HG03064 (cell line): ENCODE results near the gene SLC25A21.
"Not testable (repeated sequence)": the region's sequence is repeated elsewhere in the genome, so short reads cannot be mapped to it uniquely, and the experiment has no call there.

ENCODE experiments used
- ATAC-seq: cut with Tn5 transposase; IDR thresholded peaks from one replicate; pipeline ENCODE4 v1.9.1; 2021; ENCODE audit warnings: low read depth; ENCODE audit not compliant: unreplicated experiment

The SLC25A21 gene

DNA sequence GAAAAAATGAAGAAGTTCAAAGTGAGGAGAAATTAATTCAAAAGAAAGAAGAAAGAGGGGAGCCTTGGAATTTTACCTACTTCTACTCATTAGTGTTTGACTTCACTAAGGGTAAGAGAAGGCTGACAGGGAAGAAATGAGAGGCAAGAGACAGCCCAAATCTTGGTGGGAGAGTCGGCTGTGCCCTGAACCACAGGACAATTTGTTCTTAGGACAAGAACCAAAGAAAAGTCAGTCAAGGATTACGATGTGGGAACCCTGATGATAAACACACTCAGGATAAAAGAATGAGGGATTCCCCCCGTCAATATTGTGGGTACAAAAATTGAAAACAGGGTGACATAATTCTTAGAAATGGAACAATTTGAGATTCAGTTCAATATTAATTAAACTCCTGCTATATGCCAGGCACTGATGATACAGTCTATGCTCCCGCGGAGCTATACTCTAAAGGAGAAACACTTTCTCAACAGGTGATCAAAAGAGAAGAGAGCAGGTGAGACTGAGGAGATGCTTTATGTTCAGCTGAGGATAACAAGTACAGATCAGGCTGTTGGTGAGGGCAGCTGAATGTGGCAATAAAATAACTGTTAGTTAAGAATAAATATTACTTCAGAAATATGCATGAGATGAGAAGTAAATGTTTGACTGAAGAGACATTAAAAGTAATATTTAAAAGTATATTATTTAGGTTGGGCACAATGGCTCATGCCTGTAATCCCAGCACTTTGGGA, 175.4 kb downstream of the SLC25A21 start:
- no peak for ATAC-seq

DNA sequence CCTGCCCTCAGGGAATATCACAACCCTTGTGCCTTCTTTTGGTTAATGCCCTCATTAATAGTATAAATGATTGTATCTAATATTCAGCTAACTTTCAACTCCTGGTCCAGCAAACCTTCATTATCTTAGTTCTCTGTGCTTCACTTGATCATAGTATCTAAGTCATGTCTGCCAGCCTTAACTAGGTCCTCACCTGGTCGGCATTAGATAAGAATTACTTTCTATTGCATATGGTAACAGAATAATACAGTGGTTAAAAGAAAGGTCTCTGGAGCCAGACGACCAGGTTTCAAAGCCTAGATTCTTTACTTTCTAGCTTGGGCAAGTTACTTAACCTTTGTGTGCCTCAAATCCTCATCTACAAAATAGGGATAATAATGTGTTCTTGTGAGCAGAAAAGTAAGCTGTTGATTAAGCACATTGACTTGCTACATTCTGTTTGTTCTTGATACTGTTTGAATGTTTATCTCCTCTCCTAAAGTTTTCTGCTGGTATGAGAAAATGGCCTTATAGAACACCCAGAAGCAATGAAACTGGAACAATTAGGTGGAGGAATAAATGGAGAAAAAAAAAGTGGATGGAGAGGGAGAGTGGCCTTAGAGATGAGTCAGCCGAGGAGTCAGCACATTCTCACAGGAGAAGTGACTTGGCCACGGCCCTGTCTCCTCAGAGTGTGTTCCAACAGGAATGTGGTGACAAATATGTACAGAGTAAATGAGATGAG, 176.1 kb downstream of the SLC25A21 start:
- no peak for ATAC-seq

DNA sequence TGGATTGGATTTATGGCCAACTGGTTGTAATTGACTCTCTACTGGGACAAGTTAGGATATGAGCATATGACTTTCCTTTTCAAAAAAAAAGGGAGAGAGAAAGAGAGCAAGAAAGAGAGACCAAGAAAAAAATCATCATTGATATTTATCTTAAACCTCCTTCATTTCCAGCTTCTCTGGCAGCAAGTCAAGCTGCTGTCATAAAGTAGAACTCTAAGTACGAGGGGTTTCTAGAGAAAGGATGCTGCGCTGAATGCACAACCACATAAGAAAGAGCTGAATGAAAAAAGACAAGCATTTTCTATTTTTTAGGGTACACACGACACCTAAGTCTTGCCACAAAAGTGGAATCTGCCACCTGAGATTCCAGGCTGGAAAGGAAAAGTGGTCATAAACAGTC, 182.6 kb downstream of the SLC25A21 start:
- ATAC-seq: no peak

DNA sequence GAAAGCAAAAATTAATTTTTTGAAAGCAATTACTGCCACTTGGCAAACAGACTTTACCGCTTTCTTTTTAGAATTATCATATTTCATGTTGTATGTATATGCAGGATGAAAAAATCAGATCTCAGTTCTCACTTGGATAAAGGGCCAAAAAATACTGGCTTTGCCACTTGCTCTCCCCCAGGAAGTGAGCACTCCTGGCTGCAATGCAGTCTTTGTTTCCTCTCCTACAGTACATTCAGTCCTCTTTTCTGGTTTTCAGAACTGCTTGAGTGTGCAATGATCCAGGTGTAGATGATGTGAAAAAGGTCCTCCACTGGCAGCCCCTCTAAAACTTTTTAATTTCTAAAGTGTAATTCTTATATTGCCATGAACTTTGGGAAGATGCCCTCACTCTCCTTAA, 183.4 kb downstream of the SLC25A21 start:
- ATAC-seq: no peak

DNA sequence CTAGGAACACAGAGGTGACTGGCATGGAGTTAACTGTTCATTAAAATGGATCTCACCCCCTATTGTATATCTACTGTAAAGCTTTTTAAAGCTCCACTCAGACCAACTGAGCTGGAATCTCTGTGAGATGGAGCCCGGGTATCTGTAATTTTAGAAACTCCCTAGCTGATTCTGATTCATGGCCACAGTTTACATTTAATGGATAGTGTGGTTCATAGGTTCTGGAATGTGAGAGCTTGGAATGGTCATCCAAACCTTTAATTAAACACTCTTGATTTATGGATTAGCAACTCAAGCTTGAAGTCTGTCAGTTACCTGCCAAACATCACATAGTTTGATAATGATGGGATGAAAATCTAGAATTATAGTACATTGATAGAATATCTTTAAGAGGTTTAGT, 183.8 kb downstream of the SLC25A21 start:
- no peak for ATAC-seq

DNA sequence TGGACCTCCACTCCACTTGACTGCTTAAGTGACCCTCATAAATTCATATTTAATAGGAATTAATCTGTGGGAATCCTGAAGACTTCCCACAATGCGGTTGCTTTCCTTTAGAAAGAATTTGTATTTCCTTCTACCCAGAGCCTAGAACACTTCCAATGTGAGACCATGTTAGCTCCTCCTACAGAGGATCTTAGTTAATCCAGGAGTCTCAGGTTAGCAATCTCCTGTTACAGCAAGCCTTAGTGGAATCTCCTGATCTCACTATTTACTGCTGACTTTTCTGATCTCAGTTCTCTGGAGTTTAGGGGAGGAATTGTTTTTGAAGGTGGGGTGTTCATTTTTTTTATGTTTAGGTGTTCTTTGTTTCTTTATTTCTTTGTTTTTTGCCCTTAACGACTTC, 186.0 kb downstream of the SLC25A21 start:
- ATAC-seq: no peak

DNA sequence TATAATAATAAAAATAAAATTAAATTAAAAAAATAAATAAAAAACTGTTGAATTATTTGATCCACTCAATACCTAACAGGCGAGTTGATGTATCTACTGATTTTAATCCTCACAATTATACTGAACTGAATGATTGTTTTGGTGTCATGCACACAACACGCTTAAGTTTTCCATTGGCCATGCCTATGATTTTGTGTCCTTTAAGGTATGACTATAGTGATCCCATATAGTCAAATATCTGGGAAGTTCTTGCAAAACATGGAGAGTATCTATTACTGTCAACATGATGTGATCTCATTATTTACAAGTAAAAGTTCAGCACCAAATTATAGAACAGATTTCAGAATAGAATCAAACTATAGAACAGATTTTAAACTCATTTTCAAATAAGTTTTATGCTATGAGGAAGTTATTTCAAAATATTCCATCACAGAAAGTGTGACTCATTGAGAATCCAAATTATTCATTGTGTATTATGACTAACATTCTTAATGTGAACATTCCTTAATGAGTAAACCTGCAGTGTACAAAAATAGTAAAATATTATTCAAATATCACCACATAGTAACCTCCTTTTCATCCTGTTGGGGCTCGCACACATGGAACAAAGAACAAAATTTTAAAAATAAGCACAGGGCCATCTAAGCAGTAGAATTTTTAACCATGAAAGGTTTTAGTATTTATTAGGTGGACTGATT, 190.4 kb downstream of the SLC25A21 start:
- no peak for ATAC-seq

DNA sequence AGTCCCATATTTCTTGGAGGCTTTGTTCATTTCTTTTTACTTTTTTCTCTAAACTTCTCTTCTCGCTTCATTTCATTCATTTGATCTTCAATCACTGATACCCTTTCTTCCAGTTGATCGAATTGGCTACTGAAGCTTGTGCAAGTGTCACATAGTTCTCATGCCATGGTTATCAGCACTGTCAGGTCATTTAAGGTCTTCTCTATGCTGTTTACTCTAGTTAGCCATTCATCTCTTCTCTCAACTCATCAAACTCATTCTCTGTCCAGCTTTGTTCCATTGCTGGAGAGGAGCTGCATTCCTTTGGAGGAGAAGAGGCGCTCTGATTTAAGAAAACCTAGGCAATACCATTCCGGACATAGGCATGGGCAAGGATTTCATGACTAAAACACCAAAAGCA, 192.0 kb downstream of the SLC25A21 start:
- ATAC-seq: not testable (repeated sequence)

DNA sequence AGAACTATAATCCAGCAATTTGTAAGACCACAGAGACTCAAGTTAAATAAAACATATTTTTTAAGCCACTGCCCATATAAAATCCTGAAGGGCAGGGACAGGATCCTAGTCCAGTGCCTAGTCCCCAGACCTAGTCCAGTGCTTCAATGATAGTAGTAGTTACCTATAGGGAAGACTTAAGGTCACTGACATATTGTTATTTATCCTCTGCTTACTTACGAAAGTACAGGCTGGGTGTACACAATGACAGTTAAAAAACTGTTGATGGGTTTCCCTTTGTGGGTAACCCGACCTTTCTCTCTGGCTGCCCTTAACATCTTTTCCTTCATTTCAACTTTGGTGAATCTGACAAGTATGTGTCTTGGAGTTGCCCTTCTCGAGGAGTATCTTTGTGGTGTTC, 192.5 kb downstream of the SLC25A21 start:
- no peak for ATAC-seq

DNA sequence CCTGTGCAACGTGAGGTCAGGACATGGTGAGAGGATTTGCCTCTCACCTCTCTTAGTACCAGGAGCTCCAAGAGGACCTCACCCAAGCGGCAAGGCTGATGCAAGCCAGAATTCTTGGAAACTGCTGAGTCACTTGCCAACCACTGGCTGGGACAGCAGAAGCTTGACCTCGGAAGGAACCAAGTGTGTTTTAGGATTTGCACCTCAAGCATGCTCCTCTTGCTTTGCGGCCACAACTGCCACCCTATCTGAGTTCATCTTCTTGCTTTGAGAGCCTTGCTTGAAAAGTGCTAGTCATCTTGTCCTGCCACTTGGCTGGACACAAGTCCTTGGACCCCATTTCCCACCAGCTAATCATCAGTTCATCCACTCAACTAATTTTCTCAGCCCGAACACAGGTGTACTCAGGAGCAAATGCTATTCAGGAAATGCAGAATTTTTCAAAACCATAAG, 195.8 kb downstream of the SLC25A21 start:
- ATAC-seq: no peak

DNA sequence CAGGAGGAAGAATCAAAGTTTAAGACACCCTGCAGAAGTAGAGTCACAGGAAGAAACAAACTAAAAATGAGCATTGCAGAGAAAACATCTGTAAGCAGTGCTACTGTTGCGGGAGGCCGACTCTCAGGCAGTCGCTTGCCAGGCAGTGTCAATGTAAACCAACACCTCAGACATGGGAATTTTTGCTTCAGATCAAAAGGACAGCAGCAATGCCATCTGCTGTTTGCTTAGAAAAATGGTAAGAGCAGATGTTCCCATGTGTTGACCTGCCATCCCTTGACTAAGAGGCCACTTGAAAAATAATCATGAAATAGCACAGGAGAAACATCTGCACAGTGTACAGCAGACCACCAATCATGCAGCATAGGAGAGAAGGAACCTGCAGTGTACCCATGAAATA, 196.6 kb downstream of the SLC25A21 start:
- ATAC-seq: no peak

DNA sequence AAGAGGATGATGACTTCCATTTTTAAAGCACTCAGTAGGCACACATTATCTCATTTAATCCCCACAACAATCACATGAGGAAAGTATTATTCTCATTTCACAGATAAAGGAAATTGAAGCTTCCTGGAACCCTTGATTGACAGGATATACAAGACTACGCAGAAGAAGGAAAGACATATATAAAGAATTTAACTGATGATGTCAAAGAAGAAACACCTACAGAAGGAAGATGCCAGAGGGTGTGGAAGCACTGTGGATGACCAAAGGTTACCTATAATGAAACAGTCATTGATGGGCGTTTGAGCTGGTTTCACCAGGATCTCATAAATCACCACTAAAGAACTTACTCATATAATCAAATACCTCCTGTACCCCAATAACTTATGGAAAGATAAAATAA, 197.4 kb downstream of the SLC25A21 start:
- no peak for ATAC-seq

DNA sequence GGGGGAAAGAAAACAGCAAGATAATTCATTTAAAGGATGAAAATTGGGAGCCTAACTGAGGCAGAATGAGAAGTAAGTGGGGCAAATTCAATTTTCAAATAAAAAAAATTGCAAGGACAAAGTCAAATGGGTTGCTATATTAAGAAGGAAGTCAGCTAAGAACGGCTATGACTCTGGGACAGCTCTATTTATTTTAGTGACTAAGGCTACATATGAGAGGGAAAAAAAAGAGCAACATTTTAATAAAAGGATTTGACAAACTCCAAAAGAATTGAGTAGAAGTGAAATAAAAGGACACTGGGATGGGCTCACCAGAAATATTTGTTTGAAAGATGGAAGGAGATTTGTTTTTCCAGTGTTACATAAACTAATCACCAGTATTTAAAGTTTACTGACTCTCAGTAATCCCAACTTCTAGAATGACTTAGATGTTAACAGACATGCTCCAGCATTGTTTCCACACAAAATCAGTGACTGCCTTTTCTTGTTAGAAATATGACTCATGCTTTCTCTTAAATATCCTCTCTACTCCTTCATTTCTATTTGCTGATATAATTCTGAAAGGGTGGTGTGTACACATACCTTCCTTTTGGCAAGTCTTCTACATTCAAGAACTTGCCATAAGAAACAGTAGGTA, 198.5 kb downstream of the SLC25A21 start:
- ATAC-seq: no peak

DNA sequence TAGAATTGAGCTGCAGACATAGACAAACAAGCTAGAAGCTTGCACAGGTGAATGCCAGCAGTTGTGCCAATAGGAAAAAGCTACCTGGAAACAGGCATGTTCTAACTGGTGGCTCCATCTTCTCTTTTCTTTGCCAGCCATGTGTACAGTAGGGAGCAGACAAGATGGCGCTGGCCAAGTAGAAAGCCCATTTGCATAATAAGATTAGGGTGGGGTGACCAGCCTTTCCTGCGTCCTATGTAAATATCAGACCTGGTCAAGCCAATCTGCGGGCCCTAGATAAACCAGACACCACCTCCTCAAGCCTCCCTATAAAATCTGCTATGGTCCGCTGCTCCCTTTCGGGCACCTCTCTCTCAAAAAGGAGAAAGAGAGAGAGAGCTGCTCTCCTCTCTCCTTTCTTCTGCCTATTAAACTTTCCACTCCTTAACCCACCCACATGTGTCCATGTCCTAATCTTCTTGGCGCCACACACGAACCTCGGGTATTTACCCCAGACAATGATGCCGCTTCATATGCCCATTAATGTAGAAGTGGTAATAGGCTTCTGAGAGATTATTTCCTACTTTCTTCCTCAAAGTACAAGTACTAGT, 201.0 kb downstream of the SLC25A21 start:
- no peak for ATAC-seq

DNA sequence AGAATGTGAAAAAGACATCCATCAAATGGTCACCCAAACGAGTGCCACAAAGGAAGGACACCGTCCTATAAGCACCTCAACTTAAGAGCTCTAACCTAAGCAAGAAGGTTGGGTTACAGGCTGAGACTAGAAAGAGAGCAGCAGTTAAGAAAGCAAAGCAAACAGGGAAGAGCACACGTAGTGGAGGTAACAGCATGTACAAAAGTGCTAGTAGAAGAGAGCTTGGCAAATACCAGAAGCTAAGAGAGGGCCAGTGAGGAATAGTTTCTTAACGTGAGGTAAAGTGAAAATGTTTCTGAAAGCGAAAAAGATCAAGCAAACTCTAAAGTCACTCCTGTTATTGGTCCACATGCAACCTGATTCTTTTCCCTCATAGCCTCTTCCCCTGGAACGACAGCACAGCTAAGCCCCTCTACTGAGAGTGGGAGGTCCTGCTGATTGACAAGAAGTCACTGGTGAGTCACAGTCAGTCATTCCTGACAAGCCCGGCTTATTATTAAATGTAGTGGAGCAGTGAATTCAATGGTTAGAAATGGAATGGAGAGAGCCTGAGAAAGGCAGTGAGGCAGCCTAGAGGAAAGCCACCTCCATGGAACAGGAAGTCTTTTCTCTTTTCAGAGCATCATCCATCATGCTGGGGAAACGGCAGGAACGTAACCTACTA, 204.4 kb downstream of the SLC25A21 start:
- ATAC-seq: no peak

DNA sequence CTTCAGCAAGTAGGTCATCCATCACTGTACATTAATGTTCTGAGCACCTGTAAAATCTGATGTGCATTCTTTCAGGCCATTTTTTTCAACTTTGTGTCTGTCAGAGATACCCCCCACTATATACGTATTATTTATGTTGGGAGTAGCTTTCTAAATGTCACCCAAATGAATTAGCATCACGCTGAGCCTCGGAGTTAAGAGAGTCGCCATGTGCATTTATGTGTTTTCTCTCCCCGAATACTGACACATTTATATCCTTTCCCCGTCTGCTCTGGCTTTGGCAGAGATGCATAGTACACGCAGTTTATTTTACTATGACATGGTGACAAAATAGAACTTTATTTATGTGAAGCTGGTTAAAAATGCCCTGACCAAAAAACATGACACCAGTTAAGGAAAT, 216.4 kb downstream of the SLC25A21 start:
- no peak for ATAC-seq

DNA sequence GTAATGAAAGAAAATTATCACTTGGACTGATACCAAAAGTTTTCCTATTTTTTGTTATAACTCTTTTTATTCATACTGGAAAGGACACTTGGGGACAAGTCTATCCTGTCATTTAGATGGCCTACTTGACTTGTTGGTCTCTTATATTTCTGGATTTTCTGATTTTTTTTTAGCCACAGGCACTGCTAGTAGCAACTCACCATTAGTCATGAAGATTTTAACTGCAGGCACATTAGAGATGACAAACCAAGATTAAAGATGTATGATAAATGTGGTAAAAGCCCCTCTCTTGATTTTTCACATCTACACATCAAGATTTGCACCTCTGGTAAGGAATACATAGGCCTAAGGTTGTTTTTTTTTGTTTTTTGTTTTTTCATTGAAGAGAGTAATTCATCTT, 217.0 kb downstream of the SLC25A21 start:
- ATAC-seq: no peak

DNA sequence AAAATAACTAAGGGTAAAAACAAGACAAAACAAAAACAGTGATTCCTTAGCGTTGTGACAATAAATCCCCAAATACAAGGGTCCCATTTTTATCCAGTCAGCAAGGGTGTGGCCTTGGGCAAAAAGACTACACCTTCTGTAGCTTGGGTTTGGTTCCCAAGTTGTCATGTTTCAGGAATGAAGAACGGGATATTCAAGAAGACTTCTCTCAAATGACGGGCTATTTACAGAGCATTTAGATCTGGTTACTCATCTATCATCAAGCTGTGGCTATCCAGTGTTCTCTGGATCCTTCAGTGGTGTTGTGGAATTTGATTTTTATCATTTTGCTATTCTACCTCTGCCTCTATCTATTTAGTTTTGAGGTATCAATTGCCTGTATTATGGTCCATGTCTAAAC, 219.7 kb downstream of the SLC25A21 start:
- ATAC-seq: no peak

DNA sequence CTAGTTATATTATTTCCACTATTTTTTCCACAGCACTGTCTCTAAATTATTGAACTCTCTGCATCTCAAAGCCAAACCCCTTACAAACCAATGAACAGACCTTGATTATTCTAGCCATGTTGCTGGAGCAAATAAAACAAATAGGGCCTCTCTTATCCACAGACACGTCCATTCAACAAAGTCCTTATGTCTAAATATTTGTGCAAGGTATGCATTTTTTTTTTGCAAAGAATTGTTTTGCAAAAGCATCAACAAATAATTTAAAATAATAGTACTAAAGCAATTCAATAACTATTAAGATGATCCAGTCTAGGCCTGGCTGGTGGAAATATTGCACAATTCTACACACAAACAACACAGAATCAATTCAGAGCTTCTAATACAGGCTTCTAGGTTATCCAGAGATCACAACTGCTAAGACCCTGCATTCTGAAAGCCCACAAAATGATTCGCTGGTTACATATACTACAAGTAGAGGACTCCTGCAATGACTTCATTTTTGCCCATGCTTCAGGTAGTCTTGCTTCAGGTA, 221.0 kb downstream of the SLC25A21 start:
- ATAC-seq: no peak

DNA sequence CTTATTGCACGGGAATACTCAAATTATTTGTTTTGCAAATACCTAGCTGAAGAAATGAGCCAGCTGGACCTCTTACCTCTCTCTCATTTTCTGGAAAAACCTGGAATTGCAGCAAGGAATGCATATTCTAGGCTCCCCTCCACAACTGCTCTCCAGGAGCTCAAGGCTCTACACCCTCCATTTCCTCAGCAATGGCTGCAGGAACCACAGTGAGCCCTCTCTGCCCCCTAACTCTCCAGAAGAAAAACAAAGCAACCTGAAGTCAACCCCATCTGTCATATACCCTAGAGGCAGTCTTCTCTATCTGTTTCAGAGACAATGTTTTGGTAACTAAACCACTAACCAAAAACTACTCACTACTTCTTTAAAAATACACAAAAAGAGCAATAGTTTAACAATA, 221.6 kb downstream of the SLC25A21 start:
- no peak for ATAC-seq
